Stimulated activated effector memory CD8-positive, alpha-beta T cell treated with anti-CD3 and anti-CD28 coated beads, Interleukin-12 subunit alpha, Interleukin-12 subunit beta, amount 100 ng/mL, for 72 hours (primary cell): ENCODE data around the gene LNX2.

Experiments
- ATAC-seq: fragments of 150-1000 bp; cut with Tn5 transposase; 2 replicates; pipeline ENCODE4 v1.10.0; 2021
- DNase-seq, 2 donors: peaks; one replicate each; pipeline ENCODE4 v3.0.0; 2021 to 2022; ENCODE audit warnings: low spot score in 2 of 2
- H3K27ac Mint-ChIP-seq: one replicate; pipeline ENCODE4 v1.8.0; 2022; ENCODE audit warnings: mild to moderate bottlenecking, mixed read lengths
- H3K36me3 Mint-ChIP-seq: one replicate; pipeline ENCODE4 v1.8.0; 2022; ENCODE audit warnings: mild to moderate bottlenecking, mixed read lengths
- H3K4me1 Mint-ChIP-seq: one replicate; pipeline ENCODE4 v1.8.0; 2022; ENCODE audit warnings: mixed read lengths
- H3K4me3 Mint-ChIP-seq: one replicate; pipeline ENCODE4 v1.8.0; 2022; ENCODE audit warnings: mild to moderate bottlenecking, mixed read lengths
- H3K9me3 Mint-ChIP-seq: one replicate; pipeline ENCODE4 v1.8.0; 2022; ENCODE audit warnings: mixed read lengths

LNX2 gene

GRCh38 chr13:27572234-27572901 lies 48.0 kb downstream of the LNX2 start:
- no peak overlapping the region for H3K4me3 Mint-ChIP-seq
- no peak overlapping the region for H3K27ac Mint-ChIP-seq
- peaks cover 5% of the 10 kb centered on the region for H3K36me3 Mint-ChIP-seq
- no peaks in the 10 kb centered on the region for H3K9me3 Mint-ChIP-seq
- no peak for ATAC-seq
- H3K4me1 Mint-ChIP-seq, result peaks cover 20% of the 10 kb centered on the region
- DNase-seq, result no peak

GRCh38 chr13:27570906-27571305 lies 49.4 kb downstream of the LNX2 start:
- no peaks in the 10 kb centered on the region for H3K9me3 Mint-ChIP-seq
- no peak overlapping the region for H3K27ac Mint-ChIP-seq
- H3K4me1 Mint-ChIP-seq, result peaks cover 15% of the 10 kb centered on the region
- no peak for DNase-seq
- H3K4me3 Mint-ChIP-seq, result no peak overlapping the region
- no peaks in the 10 kb centered on the region for H3K36me3 Mint-ChIP-seq
- no peak for ATAC-seq

GRCh38 chr13:27569405-27569804 lies 50.9 kb downstream of the LNX2 start:
- H3K4me1 Mint-ChIP-seq, result peaks cover 10% of the 10 kb centered on the region
- ATAC-seq (peak; percentile 50), DNase-seq (no peak)
- H3K4me3 Mint-ChIP-seq, result no peak overlapping the region
- no peak overlapping the region for H3K27ac Mint-ChIP-seq
- no peaks in the 10 kb centered on the region for H3K36me3 Mint-ChIP-seq
- H3K9me3 Mint-ChIP-seq, result no peaks in the 10 kb centered on the region

- Mint-ChIP-seq H3K4me1 (peaks cover 11% of the 10 kb centered on the region), H3K9me3 (no peaks in the 10 kb centered on the region), H3K4me3 (no peak overlapping the region), H3K36me3 (no peaks in the 10 kb centered on the region), H3K27ac (no peak overlapping the region)
- no peak for ATAC-seq
- DNase-seq, result no peak
Observed at GRCh38 chr13:27565818-27566217, 54.5 kb downstream of the LNX2 start.

GRCh38 chr13:27562457-27562856 lies 57.9 kb downstream of the LNX2 start:
- Mint-ChIP-seq H3K4me3 (no peak overlapping the region), H3K27ac (no peak overlapping the region), H3K9me3 (no peaks in the 10 kb centered on the region), H3K4me1 (peaks cover 17% of the 10 kb centered on the region), H3K36me3 (no peaks in the 10 kb centered on the region)
- DNase-seq, result no peak
- no peak for ATAC-seq

GRCh38 chr13:27559719-27560118 lies 60.6 kb downstream of the LNX2 start:
- DNase-seq (no peak), ATAC-seq (peak; percentile 88)
- Mint-ChIP-seq H3K9me3 (no peaks in the 10 kb centered on the region), H3K27ac (peak overlapping the region; percentile 45), H3K4me3 (no peak overlapping the region), H3K36me3 (peaks cover 10% of the 10 kb centered on the region), H3K4me1 (peaks cover 17% of the 10 kb centered on the region)

- Mint-ChIP-seq H3K4me3 (no peak overlapping the region), H3K27ac (no peak overlapping the region), H3K9me3 (no peaks in the 10 kb centered on the region), H3K4me1 (peaks cover 8% of the 10 kb centered on the region), H3K36me3 (peaks cover 29% of the 10 kb centered on the region)
- DNase-seq, result no peak
- ATAC-seq, result no peak
Observed at GRCh38 chr13:27556109-27556508, 64.2 kb downstream of the LNX2 start.

- Mint-ChIP-seq H3K27ac (no peak overlapping the region), H3K4me3 (no peak overlapping the region), H3K9me3 (no peaks in the 10 kb centered on the region), H3K36me3 (peaks cover 47% of the 10 kb centered on the region), H3K4me1 (no peaks in the 10 kb centered on the region)
- DNase-seq (no peak), ATAC-seq (no peak)
Observed at GRCh38 chr13:27551562-27551961, 68.8 kb downstream of the LNX2 start.

GRCh38 chr13:27549406-27549981 lies 70.8 kb downstream of the LNX2 start:
- Mint-ChIP-seq H3K4me1 (no peaks in the 10 kb centered on the region), H3K9me3 (no peaks in the 10 kb centered on the region), H3K27ac (no peak overlapping the region), H3K36me3 (peaks cover 49% of the 10 kb centered on the region), H3K4me3 (no peak overlapping the region)
- no peak for DNase-seq
- no peak for ATAC-seq

GRCh38 chr13:27542220-27542619 lies 78.1 kb downstream of the LNX2 start:
- DNase-seq (no peak), ATAC-seq (no peak)
- H3K27ac Mint-ChIP-seq, result no peak overlapping the region
- peaks cover 11% of the 10 kb centered on the region for H3K36me3 Mint-ChIP-seq
- H3K4me1 Mint-ChIP-seq, result no peaks in the 10 kb centered on the region
- no peak overlapping the region for H3K4me3 Mint-ChIP-seq
- no peaks in the 10 kb centered on the region for H3K9me3 Mint-ChIP-seq

GRCh38 chr13:27541386-27541785 lies 78.9 kb downstream of the LNX2 start:
- DNase-seq, result no peak
- Mint-ChIP-seq H3K36me3 (peaks cover 11% of the 10 kb centered on the region), H3K4me1 (no peaks in the 10 kb centered on the region), H3K27ac (no peak overlapping the region), H3K4me3 (no peak overlapping the region), H3K9me3 (no peaks in the 10 kb centered on the region)
- no peak for ATAC-seq

GRCh38 chr13:27536361-27537101 lies 83.8 kb downstream of the LNX2 start:
- no peak for DNase-seq
- peaks cover 9% of the 10 kb centered on the region for H3K4me1 Mint-ChIP-seq
- H3K9me3 Mint-ChIP-seq, result no peaks in the 10 kb centered on the region
- ATAC-seq, result peak; percentile 17
- H3K27ac Mint-ChIP-seq, result peak overlapping the region; percentile 48
- H3K36me3 Mint-ChIP-seq, result no peaks in the 10 kb centered on the region
- no peak overlapping the region for H3K4me3 Mint-ChIP-seq

GRCh38 chr13:27535546-27535945 lies 84.8 kb downstream of the LNX2 start:
- Mint-ChIP-seq H3K36me3 (no peaks in the 10 kb centered on the region), H3K9me3 (no peaks in the 10 kb centered on the region), H3K27ac (no peak overlapping the region), H3K4me3 (no peak overlapping the region), H3K4me1 (peaks cover 9% of the 10 kb centered on the region)
- ATAC-seq (no peak), DNase-seq (no peak)

GRCh38 chr13:27534981-27535380 lies 85.3 kb downstream of the LNX2 start:
- no peaks in the 10 kb centered on the region for H3K36me3 Mint-ChIP-seq
- H3K4me3 Mint-ChIP-seq, result no peak overlapping the region
- H3K27ac Mint-ChIP-seq, result peak overlapping the region; percentile 10
- peaks cover 9% of the 10 kb centered on the region for H3K4me1 Mint-ChIP-seq
- ATAC-seq, result no peak
- DNase-seq, result no peak
- H3K9me3 Mint-ChIP-seq, result no peaks in the 10 kb centered on the region

GRCh38 chr13:27534108-27534980 lies 86.0 kb downstream of the LNX2 start:
- ATAC-seq (no peak), DNase-seq (no peak)
- H3K36me3 Mint-ChIP-seq, result no peaks in the 10 kb centered on the region
- H3K9me3 Mint-ChIP-seq, result no peaks in the 10 kb centered on the region
- no peak overlapping the region for H3K4me3 Mint-ChIP-seq
- H3K27ac Mint-ChIP-seq, result peak overlapping the region; percentile 10
- H3K4me1 Mint-ChIP-seq, result peaks cover 9% of the 10 kb centered on the region
